Mesothelial cell of epicardium (in vitro differentiated cells): ENCODE results near the gene DKK2. TPM values are rescaled to one million over a fixed set of nuclear protein-coding genes. Genes with fewer than 3 reads are reported as not detected.

Source experiments
- DNase-seq, 2 experiments: peaks; one replicate each; pipeline ENCODE4 v3.0.0; 2021; ENCODE audit warnings: low spot score in 2 of 2; ENCODE audit not compliant: unreplicated experiment in 2 of 2
- H3K27ac Mint-ChIP-seq: 2 replicates; pipeline ENCODE4 v1.8.0; 2021; ENCODE audit warnings: mixed read lengths
- H3K27me3 Mint-ChIP-seq: 2 replicates; pipeline ENCODE4 v1.8.0; 2021; ENCODE audit warnings: low read depth, mixed read lengths
- H3K36me3 Mint-ChIP-seq: 2 replicates; pipeline ENCODE4 v1.8.0; 2021; ENCODE audit warnings: mixed read lengths
- H3K4me1 Mint-ChIP-seq: 2 replicates; pipeline ENCODE4 v1.8.0; 2021; ENCODE audit warnings: mixed read lengths
- H3K4me3 Mint-ChIP-seq: 2 replicates; pipeline ENCODE4 v1.8.0; 2021; ENCODE audit warnings: mild to moderate bottlenecking, moderate library complexity, mixed read lengths
- H3K9me3 Mint-ChIP-seq: 2 replicates; pipeline ENCODE4 v1.8.0; 2021; ENCODE audit warnings: mixed read lengths
- total RNA-seq: library from RNA; stranded (reverse); gene quantifications from 3 replicates; pipeline ENCODE4 v1.2.1, GENCODE V29; 2021
- TF ChIP-seq, protein P1 (sequence below): fragments of 200-600 bp; sonication (generic); IDR thresholded peaks from one replicate; pipeline ENCODE4 v1.5.0; 2021; ENCODE audit warnings: antibody characterized with exemption; ENCODE audit not compliant: unreplicated experiment

DKK2 gene
- total RNA-seq, 1 donor from 2014 or later, result 25.3 TPM

DNA sequence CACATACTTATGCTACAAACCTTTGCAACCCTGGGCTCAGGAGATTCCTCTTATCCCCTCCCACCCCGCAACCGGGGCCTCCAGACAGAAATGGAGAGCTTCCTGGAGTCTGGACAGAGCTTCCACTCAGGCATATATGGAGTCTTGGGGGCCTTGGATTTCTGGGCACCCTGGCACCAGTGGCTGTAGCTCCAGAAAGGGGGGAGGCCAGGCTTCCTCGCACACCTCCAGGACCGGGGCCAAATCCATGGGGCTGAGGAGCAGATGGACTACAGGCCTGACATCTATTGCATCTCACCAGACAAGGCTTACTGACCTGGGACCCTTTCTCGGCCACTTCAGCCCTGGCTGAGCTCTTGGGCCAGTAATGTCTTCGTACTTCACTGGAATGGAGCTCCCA, 143.3 kb downstream of the DKK2 start:
- H3K27ac Mint-ChIP-seq, result no peak overlapping the region
- peaks cover 10% of the 10 kb centered on the region for H3K9me3 Mint-ChIP-seq
- peaks cover 12% of the 10 kb centered on the region for H3K27me3 Mint-ChIP-seq
- H3K36me3 Mint-ChIP-seq, result no peaks in the 10 kb centered on the region
- H3K4me1 Mint-ChIP-seq, result no peaks in the 10 kb centered on the region
- no peak for DNase-seq
- TF ChIP-seq, protein P1, sequence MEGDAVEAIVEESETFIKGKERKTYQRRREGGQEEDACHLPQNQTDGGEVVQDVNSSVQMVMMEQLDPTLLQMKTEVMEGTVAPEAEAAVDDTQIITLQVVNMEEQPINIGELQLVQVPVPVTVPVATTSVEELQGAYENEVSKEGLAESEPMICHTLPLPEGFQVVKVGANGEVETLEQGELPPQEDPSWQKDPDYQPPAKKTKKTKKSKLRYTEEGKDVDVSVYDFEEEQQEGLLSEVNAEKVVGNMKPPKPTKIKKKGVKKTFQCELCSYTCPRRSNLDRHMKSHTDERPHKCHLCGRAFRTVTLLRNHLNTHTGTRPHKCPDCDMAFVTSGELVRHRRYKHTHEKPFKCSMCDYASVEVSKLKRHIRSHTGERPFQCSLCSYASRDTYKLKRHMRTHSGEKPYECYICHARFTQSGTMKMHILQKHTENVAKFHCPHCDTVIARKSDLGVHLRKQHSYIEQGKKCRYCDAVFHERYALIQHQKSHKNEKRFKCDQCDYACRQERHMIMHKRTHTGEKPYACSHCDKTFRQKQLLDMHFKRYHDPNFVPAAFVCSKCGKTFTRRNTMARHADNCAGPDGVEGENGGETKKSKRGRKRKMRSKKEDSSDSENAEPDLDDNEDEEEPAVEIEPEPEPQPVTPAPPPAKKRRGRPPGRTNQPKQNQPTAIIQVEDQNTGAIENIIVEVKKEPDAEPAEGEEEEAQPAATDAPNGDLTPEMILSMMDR, result no peak
- H3K4me3 Mint-ChIP-seq, result no peak overlapping the region

DNA sequence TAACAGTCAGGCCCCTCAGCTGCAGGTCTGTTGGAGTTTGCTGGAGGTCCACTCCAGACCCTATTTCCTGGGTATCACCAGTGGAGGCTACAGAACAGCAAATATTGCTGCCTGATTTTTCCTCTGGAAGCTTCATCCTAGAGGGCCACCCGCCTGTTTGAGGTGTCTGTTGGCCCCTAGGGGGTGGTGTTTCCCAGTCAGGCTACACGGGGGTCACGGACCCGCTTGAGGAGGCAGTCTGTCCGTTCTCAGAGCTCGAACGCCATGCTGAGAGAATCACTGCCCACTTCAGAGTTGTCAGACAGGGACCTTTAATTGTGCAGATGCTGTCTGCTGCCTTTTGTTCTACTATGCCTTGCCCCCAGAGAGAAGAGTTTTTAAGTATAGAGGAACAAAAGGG, 160.8 kb downstream of the DKK2 start:
- H3K4me3 Mint-ChIP-seq, result no peak overlapping the region
- peaks cover 22% of the 10 kb centered on the region for H3K9me3 Mint-ChIP-seq
- peaks cover 2% of the 10 kb centered on the region for H3K27me3 Mint-ChIP-seq
- no peak for DNase-seq
- TF ChIP-seq, protein P1, result no peak
- H3K4me1 Mint-ChIP-seq, result no peaks in the 10 kb centered on the region
- H3K36me3 Mint-ChIP-seq, result no peaks in the 10 kb centered on the region
- no peak overlapping the region for H3K27ac Mint-ChIP-seq
